Neural cell (in vitro differentiated cells): Measurements from ENCODE around the gene POU2F3. TPM values are rescaled to one million over a fixed set of nuclear protein-coding genes. Genes with fewer than 3 reads are reported as not detected.

Source experiments
- H2AFZ ChIP-seq: fragments of 200-600, 300-800 bp; sonication (generic), shearing (Covaris generic); 2 replicates; pipeline ENCODE4 v1.6.0; 2014; ENCODE audit warnings: low read depth, mild to moderate bottlenecking, antibody characterized with exemption, low read length, moderate library complexity
- H3F3A ChIP-seq: fragments of 200-600 bp; shearing (Covaris generic); 2 replicates; pipeline ENCODE4 v1.6.1; 2016; ENCODE audit warnings: mild to moderate bottlenecking, moderate library complexity, mixed read lengths, antibody characterized with exemption, low read length; ENCODE audit not compliant: insufficient read depth, poor library complexity, severe bottlenecking
- H3K27ac ChIP-seq: fragments of 200-600, 300-800 bp; sonication (generic), shearing (Covaris generic); 2 replicates; pipeline ENCODE4 v1.5.1; 2014; ENCODE audit warnings: mild to moderate bottlenecking, low read length, moderate library complexity
- H3K27me3 ChIP-seq: fragments of 300-800, 200-600 bp; sonication (generic), shearing (Covaris generic); 2 replicates; pipeline ENCODE4 v1.6.0; 2014; ENCODE audit warnings: mild to moderate bottlenecking, low read depth, low read length, moderate library complexity; ENCODE audit not compliant: insufficient read depth
- H3K36me3 ChIP-seq: fragments of 300-800, 200-600 bp; sonication (generic), shearing (Covaris generic); 2 replicates; pipeline ENCODE4 v1.5.1; 2014; ENCODE audit warnings: mild to moderate bottlenecking, antibody characterized with exemption, low read length, moderate library complexity; ENCODE audit not compliant: insufficient read depth
- H3K4me2 ChIP-seq: fragments of 300-800, 200-600 bp; sonication (generic), shearing (Covaris generic); 2 replicates; pipeline ENCODE4 v1.6.0; 2014; ENCODE audit warnings: mild to moderate bottlenecking, low read length
- H3K4me3 ChIP-seq: fragments of 300-800, 200-600 bp; sonication (generic), shearing (Covaris generic); 2 replicates; pipeline ENCODE4 v1.5.1; 2014; ENCODE audit warnings: mild to moderate bottlenecking, low read length, moderate library complexity
- H3K79me2 ChIP-seq: fragments of 200-600 bp; shearing (Covaris generic); replicated peaks from 2 replicates; pipeline ENCODE4 v1.6.0; 2014; ENCODE audit warnings: mild to moderate bottlenecking, low read length, moderate library complexity; ENCODE audit not compliant: insufficient read depth
- H3K9ac ChIP-seq: fragments of 300-800, 200-600 bp; sonication (generic), shearing (Covaris generic); 2 replicates; pipeline ENCODE4 v1.6.1; 2016; ENCODE audit warnings: mild to moderate bottlenecking, low read length, mixed read lengths
- H3K9me2 ChIP-seq: fragments of 200-600 bp; shearing (Covaris generic); 2 replicates; pipeline ENCODE4 v1.6.1; 2016; ENCODE audit warnings: mild to moderate bottlenecking, low read length, mixed read lengths; ENCODE audit not compliant: insufficient read depth
- H3K9me3 ChIP-seq: fragments of 200-600, 300-800 bp; sonication (generic), shearing (Covaris generic); 2 replicates; pipeline ENCODE4 v1.6.1; 2016; ENCODE audit warnings: mild to moderate bottlenecking, mixed run types, low read length, moderate library complexity, mixed read lengths
- H4K20me1 ChIP-seq: fragments of 200-600 bp; shearing (Covaris generic); 2 replicates; pipeline ENCODE4 v1.6.1; 2016; ENCODE audit warnings: mild to moderate bottlenecking, mixed run types; ENCODE audit not compliant: insufficient read depth
- EP300 ChIP-seq: fragments of 450-650 bp; conservative IDR thresholded peaks from 2 replicates; pipeline ENCODE4 v1.6.1; 2014; ENCODE audit warnings: antibody characterized with exemption, mild to moderate bottlenecking, moderate library complexity; ENCODE audit not compliant: poor library complexity, severe bottlenecking
- EZH2 ChIP-seq: fragments of 200-600, 300-800 bp; shearing (Covaris generic), sonication (generic); IDR thresholded peaks from 2 replicates; pipeline ENCODE4 v1.6.1; 2014; ENCODE audit warnings: antibody characterized with exemption, low read length, borderline replicate concordance, mild to moderate bottlenecking; ENCODE audit not compliant: insufficient read depth, poor library complexity, severe bottlenecking
- MXI1 ChIP-seq: fragments of 450-650 bp; conservative IDR thresholded peaks from 2 replicates; pipeline ENCODE4 v1.6.1; 2014; ENCODE audit warnings: antibody characterized with exemption, mild to moderate bottlenecking; ENCODE audit not compliant: poor library complexity, severe bottlenecking
- POLR2AphosphoS5 ChIP-seq: IDR thresholded peaks from 2 replicates; pipeline ENCODE4 v1.6.1; 2012
- RAD21 ChIP-seq: fragments of 450-650 bp; conservative IDR thresholded peaks from 2 replicates; pipeline ENCODE4 v1.6.1; 2014; ENCODE audit warnings: antibody characterized with exemption, mild to moderate bottlenecking, moderate library complexity
- SMC3 ChIP-seq: fragments of 450-650 bp; conservative IDR thresholded peaks from 2 replicates; pipeline ENCODE4 v1.6.1; 2014; ENCODE audit warnings: antibody characterized with exemption, mild to moderate bottlenecking, moderate library complexity; ENCODE audit not compliant: poor library complexity
- TAF1 ChIP-seq: IDR thresholded peaks from 2 replicates; pipeline ENCODE4 v1.6.1; 2012; ENCODE audit warnings: low read depth
- polyA plus RNA-seq: library from polyadenylated mRNA; depleted of rRNA; stranded (reverse); fragments of >200 nt; gene quantifications from 2 replicates; pipeline ENCODE4 v1.2.3, GENCODE V29; 2014
- TF ChIP-seq, protein P1 (sequence below): IDR thresholded peaks from 2 replicates; pipeline ENCODE4 v1.6.1; 2012; ENCODE audit warnings: borderline replicate concordance
- TF ChIP-seq, protein P2 (sequence below): fragments of 450-650 bp; IDR thresholded peaks from 2 replicates; pipeline ENCODE4 v1.5.1; 2014; ENCODE audit warnings: antibody characterized with exemption, mild to moderate bottlenecking, moderate library complexity; ENCODE audit not compliant: poor library complexity, severe bottlenecking

Gene POU2F3
- polyA plus RNA-seq, 1 donor from 2014 or later = not detected

DNA sequence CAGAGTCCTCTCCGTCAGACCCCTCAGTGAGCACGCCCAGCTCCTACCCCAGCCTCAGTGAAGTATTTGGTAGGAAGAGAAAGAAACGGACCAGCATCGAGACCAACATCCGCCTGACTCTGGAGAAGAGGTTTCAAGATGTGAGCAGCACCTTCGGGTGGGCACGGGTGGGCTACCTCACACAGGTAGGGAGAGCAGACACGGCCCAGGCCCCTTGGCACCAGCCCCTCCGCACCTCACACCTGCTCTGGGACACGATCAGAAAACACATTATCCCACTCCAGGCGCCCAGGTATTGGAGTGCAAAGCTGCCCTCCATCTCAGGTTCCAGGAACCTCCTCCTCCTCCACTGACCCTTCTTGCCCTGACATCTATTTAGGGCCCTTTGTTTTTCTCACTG, 67.5 kb downstream of the POU2F3 start:
- Histone ChIP-seq H2AFZ (no peak overlapping the region), H3K79me2 (no peaks in the 10 kb centered on the region), H3K4me3 (no peak overlapping the region), H3K9me3 (no peaks in the 10 kb centered on the region), H3K36me3 (no peaks in the 10 kb centered on the region), H3K4me2 (no peak overlapping the region), H3K27me3 (no peaks in the 10 kb centered on the region), H3K9ac (no peak overlapping the region), H3K9me2 (no peaks in the 10 kb centered on the region), H3F3A (no peaks in the 10 kb centered on the region), H4K20me1 (no peaks in the 10 kb centered on the region), H3K27ac (no peak overlapping the region)
- no peak for TF ChIP-seq TAF1
- no peak for TF ChIP-seq SMC3
- no peak for TF ChIP-seq RAD21
- TF ChIP-seq EP300 = no peak
- TF ChIP-seq MXI1 = no peak
- no peak for TF ChIP-seq POLR2AphosphoS5
- no peak for TF ChIP-seq EZH2
- TF ChIP-seq, protein P1, sequence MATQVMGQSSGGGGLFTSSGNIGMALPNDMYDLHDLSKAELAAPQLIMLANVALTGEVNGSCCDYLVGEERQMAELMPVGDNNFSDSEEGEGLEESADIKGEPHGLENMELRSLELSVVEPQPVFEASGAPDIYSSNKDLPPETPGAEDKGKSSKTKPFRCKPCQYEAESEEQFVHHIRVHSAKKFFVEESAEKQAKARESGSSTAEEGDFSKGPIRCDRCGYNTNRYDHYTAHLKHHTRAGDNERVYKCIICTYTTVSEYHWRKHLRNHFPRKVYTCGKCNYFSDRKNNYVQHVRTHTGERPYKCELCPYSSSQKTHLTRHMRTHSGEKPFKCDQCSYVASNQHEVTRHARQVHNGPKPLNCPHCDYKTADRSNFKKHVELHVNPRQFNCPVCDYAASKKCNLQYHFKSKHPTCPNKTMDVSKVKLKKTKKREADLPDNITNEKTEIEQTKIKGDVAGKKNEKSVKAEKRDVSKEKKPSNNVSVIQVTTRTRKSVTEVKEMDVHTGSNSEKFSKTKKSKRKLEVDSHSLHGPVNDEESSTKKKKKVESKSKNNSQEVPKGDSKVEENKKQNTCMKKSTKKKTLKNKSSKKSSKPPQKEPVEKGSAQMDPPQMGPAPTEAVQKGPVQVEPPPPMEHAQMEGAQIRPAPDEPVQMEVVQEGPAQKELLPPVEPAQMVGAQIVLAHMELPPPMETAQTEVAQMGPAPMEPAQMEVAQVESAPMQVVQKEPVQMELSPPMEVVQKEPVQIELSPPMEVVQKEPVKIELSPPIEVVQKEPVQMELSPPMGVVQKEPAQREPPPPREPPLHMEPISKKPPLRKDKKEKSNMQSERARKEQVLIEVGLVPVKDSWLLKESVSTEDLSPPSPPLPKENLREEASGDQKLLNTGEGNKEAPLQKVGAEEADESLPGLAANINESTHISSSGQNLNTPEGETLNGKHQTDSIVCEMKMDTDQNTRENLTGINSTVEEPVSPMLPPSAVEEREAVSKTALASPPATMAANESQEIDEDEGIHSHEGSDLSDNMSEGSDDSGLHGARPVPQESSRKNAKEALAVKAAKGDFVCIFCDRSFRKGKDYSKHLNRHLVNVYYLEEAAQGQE = no peak
- TF ChIP-seq, protein P2, sequence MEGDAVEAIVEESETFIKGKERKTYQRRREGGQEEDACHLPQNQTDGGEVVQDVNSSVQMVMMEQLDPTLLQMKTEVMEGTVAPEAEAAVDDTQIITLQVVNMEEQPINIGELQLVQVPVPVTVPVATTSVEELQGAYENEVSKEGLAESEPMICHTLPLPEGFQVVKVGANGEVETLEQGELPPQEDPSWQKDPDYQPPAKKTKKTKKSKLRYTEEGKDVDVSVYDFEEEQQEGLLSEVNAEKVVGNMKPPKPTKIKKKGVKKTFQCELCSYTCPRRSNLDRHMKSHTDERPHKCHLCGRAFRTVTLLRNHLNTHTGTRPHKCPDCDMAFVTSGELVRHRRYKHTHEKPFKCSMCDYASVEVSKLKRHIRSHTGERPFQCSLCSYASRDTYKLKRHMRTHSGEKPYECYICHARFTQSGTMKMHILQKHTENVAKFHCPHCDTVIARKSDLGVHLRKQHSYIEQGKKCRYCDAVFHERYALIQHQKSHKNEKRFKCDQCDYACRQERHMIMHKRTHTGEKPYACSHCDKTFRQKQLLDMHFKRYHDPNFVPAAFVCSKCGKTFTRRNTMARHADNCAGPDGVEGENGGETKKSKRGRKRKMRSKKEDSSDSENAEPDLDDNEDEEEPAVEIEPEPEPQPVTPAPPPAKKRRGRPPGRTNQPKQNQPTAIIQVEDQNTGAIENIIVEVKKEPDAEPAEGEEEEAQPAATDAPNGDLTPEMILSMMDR = no peak

DNA sequence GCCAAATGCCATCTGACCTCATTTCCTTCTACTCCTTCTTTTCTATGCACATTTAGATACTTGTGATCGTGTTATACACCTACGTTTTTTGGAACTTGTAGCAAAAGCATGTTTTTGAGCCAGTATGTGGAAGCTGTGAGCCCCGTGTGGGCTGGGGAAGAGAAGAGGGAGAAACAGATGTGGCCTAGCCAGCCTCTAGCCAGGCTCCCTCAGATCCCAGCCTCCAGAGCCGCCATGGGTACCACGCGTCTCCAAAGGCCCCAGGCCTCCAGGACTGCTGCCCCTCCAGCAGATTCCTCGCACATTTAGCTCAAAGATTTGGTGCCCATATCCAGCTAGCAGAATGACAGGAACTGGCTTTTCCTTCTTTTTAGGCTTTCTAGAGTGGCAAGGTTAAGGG, 68.1 kb downstream of the POU2F3 start:
- no peaks in the 10 kb centered on the region for H3F3A ChIP-seq
- H3K79me2 ChIP-seq = no peaks in the 10 kb centered on the region
- no peak overlapping the region for H2AFZ ChIP-seq
- H3K4me3 ChIP-seq = no peak overlapping the region
- H3K9me2 ChIP-seq = no peaks in the 10 kb centered on the region
- H3K27ac ChIP-seq = no peak overlapping the region
- H3K36me3 ChIP-seq = no peaks in the 10 kb centered on the region
- TF ChIP-seq EZH2 (no peak), POLR2AphosphoS5 (no peak), RAD21 (no peak), TAF1 (no peak), EP300 (no peak)
- H3K27me3 ChIP-seq = no peaks in the 10 kb centered on the region
- H4K20me1 ChIP-seq = no peaks in the 10 kb centered on the region
- no peaks in the 10 kb centered on the region for H3K9me3 ChIP-seq
- no peak overlapping the region for H3K9ac ChIP-seq
- no peak overlapping the region for H3K4me2 ChIP-seq
